GM23338 (cell line): ENCODE measurements around the gene PCBP3. TPM values are rescaled to one million over a fixed set of nuclear protein-coding genes. Genes with fewer than 3 reads are reported as not detected.

Experiments used
- ATAC-seq: fragments of 200-7000 bp; cut with Tn5 transposase; 3 replicates; pipeline ENCODE4 v1.9.1; 2020
- DNase-seq: peaks from one replicate; pipeline ENCODE4 v3.0.0-alpha.2; 2015; ENCODE audit warnings: low spot score
- H2AFZ ChIP-seq: fragments of 200-600 bp; sonication (generic); 2 replicates; pipeline ENCODE4 v1.8.0; 2016; ENCODE audit warnings: antibody characterized with exemption, mild to moderate bottlenecking, moderate library complexity
- H3F3A ChIP-seq: fragments of 200-600 bp; sonication (generic); replicated peaks from 2 replicates; pipeline ENCODE4 v1.8.0; 2017; ENCODE audit warnings: antibody characterized with exemption, mixed run types, low read depth
- H3K27ac ChIP-seq: fragments of 200-600 bp; sonication (generic); 2 replicates; pipeline ENCODE4 v1.6.1; 2016; ENCODE audit warnings: low read depth
- H3K27me3 ChIP-seq: fragments of 200-600 bp; sonication (generic); 2 replicates; pipeline ENCODE4 v1.8.0; 2016; ENCODE audit warnings: mild to moderate bottlenecking, mixed run types, moderate library complexity; ENCODE audit not compliant: insufficient read depth
- H3K36me3 ChIP-seq: fragments of 200-600 bp; sonication (generic); 2 replicates; pipeline ENCODE4 v1.8.0; 2016; ENCODE audit warnings: mild to moderate bottlenecking; ENCODE audit not compliant: insufficient read depth
- H3K4me1 ChIP-seq: fragments of 200-600 bp; sonication (generic); 2 replicates; pipeline ENCODE4 v1.8.0; 2016; ENCODE audit warnings: mild to moderate bottlenecking, moderate library complexity; ENCODE audit not compliant: insufficient read depth
- H3K4me2 ChIP-seq: fragments of 200-600 bp; sonication (generic); 2 replicates; pipeline ENCODE4 v1.7.1; 2017; ENCODE audit warnings: mixed run types
- H3K4me3 ChIP-seq: fragments of 200-600 bp; sonication (generic); 2 replicates; pipeline ENCODE4 v1.6.1; 2016; ENCODE audit warnings: mixed run types
- H3K79me2 ChIP-seq: fragments of 200-600 bp; sonication (generic); replicated peaks from 2 replicates; pipeline ENCODE4 v1.8.0; 2017; ENCODE audit warnings: mild to moderate bottlenecking; ENCODE audit not compliant: insufficient read depth
- H3K9me2 ChIP-seq: fragments of 200-600 bp; sonication (generic); 2 replicates; pipeline ENCODE4 v1.8.0; 2017; ENCODE audit not compliant: insufficient read depth
- H4K20me1 ChIP-seq: fragments of 200-600 bp; sonication (generic); replicated peaks from 2 replicates; pipeline ENCODE4 v1.8.0; 2017; ENCODE audit warnings: mild to moderate bottlenecking; ENCODE audit not compliant: insufficient read depth
- H3K27ac Mint-ChIP-seq: 2 replicates; pipeline ENCODE4 v1.8.0; 2020; ENCODE audit warnings: inconsistent platforms, mild to moderate bottlenecking, moderate library complexity, mixed read lengths
- H3K27me3 Mint-ChIP-seq: 3 replicates; pipeline ENCODE4 v1.8.0; 2022; ENCODE audit warnings: low read depth, mild to moderate bottlenecking, moderate library complexity, mixed read lengths, inconsistent platforms; ENCODE audit not compliant: insufficient read depth, poor library complexity
- H3K36me3 Mint-ChIP-seq: 3 replicates; pipeline ENCODE4 v1.8.0; 2021; ENCODE audit warnings: low read depth, mild to moderate bottlenecking, inconsistent platforms, moderate library complexity, mixed read lengths
- H3K4me1 Mint-ChIP-seq: 3 replicates; pipeline ENCODE4 v1.8.0; 2020; ENCODE audit warnings: mild to moderate bottlenecking, inconsistent platforms, mixed read lengths
- H3K4me3 Mint-ChIP-seq: 3 replicates; pipeline ENCODE4 v1.8.0; 2021; ENCODE audit warnings: moderate library complexity, mild to moderate bottlenecking, inconsistent platforms, mixed read lengths
- H3K9me3 Mint-ChIP-seq: 3 replicates; pipeline ENCODE4 v1.8.0; 2020; ENCODE audit warnings: moderate library complexity, mild to moderate bottlenecking, inconsistent platforms, mixed read lengths
- CREB1 ChIP-seq: fragments of 250-450 bp; sonication (Bioruptor Pico); IDR thresholded peaks from 2 replicates; pipeline ENCODE4 v1.5.0; 2020; ENCODE audit warnings: low read depth, mild to moderate bottlenecking, moderate library complexity
- CTCF ChIP-seq, 2 experiments: fragments of 200-600 bp in 1 of 2; sonication (generic) in 1 of 2; conservative IDR thresholded peaks; 2 replicates each; pipeline versions ENCODE4 v1.5.1 to v1.6.1; 2016 to 2017; ENCODE audit warnings: antibody characterized with exemption in 2 of 2, low read depth in 2 of 2, mild to moderate bottlenecking in 2 of 2, moderate library complexity in 1 of 2
- ETS1 ChIP-seq: IDR thresholded peaks from 2 replicates; pipeline ENCODE4 v1.6.1; 2016; ENCODE audit warnings: antibody characterized with exemption
- EZH2 ChIP-seq: fragments of 200-600 bp; sonication (generic); IDR thresholded peaks from one replicate; pipeline ENCODE4 v1.8.0; 2017; ENCODE audit warnings: antibody characterized with exemption, mild to moderate bottlenecking, low read depth; ENCODE audit not compliant: unreplicated experiment
- EZH2phosphoT487 ChIP-seq: fragments of 200-600 bp; sonication (generic); IDR thresholded peaks from one replicate; pipeline ENCODE4 v1.8.1; 2018; ENCODE audit warnings: antibody characterized with exemption; ENCODE audit not compliant: unreplicated experiment
- JUNB ChIP-seq: IDR thresholded peaks from one replicate; pipeline ENCODE4 v1.6.1; 2016; ENCODE audit warnings: antibody characterized with exemption; ENCODE audit not compliant: unreplicated experiment
- NANOG ChIP-seq: IDR thresholded peaks from 2 replicates; pipeline ENCODE4 v1.6.1; 2016; ENCODE audit warnings: antibody characterized with exemption, borderline replicate concordance
- POLR2AphosphoS5 ChIP-seq: IDR thresholded peaks from 2 replicates; pipeline ENCODE4 v1.6.1; 2016; ENCODE audit warnings: antibody characterized with exemption, low read depth
- REST ChIP-seq: IDR thresholded peaks from one replicate; pipeline ENCODE4 v1.6.1; 2018; ENCODE audit warnings: antibody characterized with exemption; ENCODE audit not compliant: unreplicated experiment
- STAT1 ChIP-seq: IDR thresholded peaks from one replicate; pipeline ENCODE4 v1.6.1; 2016; ENCODE audit warnings: antibody characterized with exemption; ENCODE audit not compliant: unreplicated experiment
- ZNF114 ChIP-seq: fragments of 250-450 bp; sonication (Bioruptor Pico); IDR thresholded peaks from 2 replicates; pipeline ENCODE4 v1.5.0; 2020; ENCODE audit warnings: mild to moderate bottlenecking, moderate library complexity
- ZNF331 ChIP-seq: fragments of 250-450 bp; sonication (Bioruptor Pico); IDR thresholded peaks from 2 replicates; pipeline ENCODE4 v1.5.0; 2020; ENCODE audit warnings: low read depth, mild to moderate bottlenecking, moderate library complexity
- ZNF462 ChIP-seq: fragments of 250-450 bp; sonication (Bioruptor Pico); IDR thresholded peaks from 2 replicates; pipeline ENCODE4 v1.5.0; 2020; ENCODE audit warnings: mild to moderate bottlenecking, moderate library complexity
- polyA plus RNA-seq: library from polyadenylated mRNA; unstranded; fragments of >200 nt; fragmentation: Nextera tagmentation; extraction: Ambion mirVana; gene quantifications from 2 replicates; pipeline ENCODE4 v1.2.1, GENCODE V29; 2016
- total RNA-seq: library from RNA; depleted of rRNA; stranded (reverse); fragments of >200 nt; shearing (Covaris generic); gene quantifications from 2 replicates; pipeline ENCODE4 v1.2.3, GENCODE V29; 2014

PCBP3 gene
- total and polyA plus RNA-seq, 2 experiments from 2014 or later = 7.1 to 9.1 TPM

GRCh38 chr21:45632637-45633251 is 10.8 kb upstream of the PCBP3 start:
- Histone ChIP-seq H3K4me2 (no peak overlapping the region), H2AFZ (peak overlapping the region; percentile 63; the same call in 1 of the 2 replicates), H3K79me2 (no peaks in the 10 kb centered on the region), H3K27ac (no peak overlapping the region), H3F3A (peaks cover 18% of the 10 kb centered on the region), H4K20me1 (no peaks in the 10 kb centered on the region), H3K9me2 (peaks cover 12% of the 10 kb centered on the region; the same call in 1 of the 2 replicates), H3K36me3 (no peaks in the 10 kb centered on the region), H3K4me3 (no peak overlapping the region), H3K4me1 (no peaks in the 10 kb centered on the region), H3K27me3 (no peaks in the 10 kb centered on the region)
- no peak for ATAC-seq
- TF ChIP-seq POLR2AphosphoS5 (no peak), CTCF (conservative IDR thresholded peaks at IDR 0.05; ENCODE audit: low read depth in 2 of 2) (no peak), STAT1 (no peak), JUNB (no peak), ZNF462 (no peak), REST (no peak), CREB1 (CRISPR knock-in tag) (no peak), EZH2 (no peak), EZH2phosphoT487 (no peak), ZNF114 (no peak), ETS1 (no peak), ZNF331 (CRISPR knock-in tag) (no peak), NANOG (no peak)
- Mint-ChIP-seq H3K27me3 (peaks cover 10% of the 10 kb centered on the region), H3K4me1 (no peaks in the 10 kb centered on the region), H3K27ac (no peak overlapping the region), H3K9me3 (no peaks in the 10 kb centered on the region; the same call in 2 of the 3 replicates), H3K4me3 (no peak overlapping the region), H3K36me3 (no peaks in the 10 kb centered on the region)
- no peak for DNase-seq
